ENCODE data around the gene CDK17.
"Not testable (repeated sequence)": the region's sequence is repeated elsewhere in the genome, so short reads cannot be mapped to it uniquely, and the experiment has no call there.

The CDK17 gene

GRCh38 chr12:96399919-96400630 is at the start of gene CDK17:
Gene CDK17, minus strand, starts transcription at chr12:96400439. Its CDS starts 65,603 bp downstream, at chr12:96334836.
- peak; percentile 86 for DNase-seq

GRCh38 chr12:96448300-96448699 is 48.1 kb upstream of the CDK17 start:
- DNase-seq = no peak

GRCh38 chr12:96447256-96447655 is 47.0 kb upstream of the CDK17 start:
- DNase-seq = no peak

- no peak for DNase-seq
These were observed 45.7 kb upstream of the CDK17 start for GRCh38 chr12:96445691-96446583.

- DNase-seq = no peak
These were observed 44.2 kb upstream of the CDK17 start for GRCh38 chr12:96444399-96444798.

GRCh38 chr12:96442906-96443305 is 42.7 kb upstream of the CDK17 start:
- DNase-seq = no peak

GRCh38 chr12:96441816-96442215 is 41.6 kb upstream of the CDK17 start:
- no peak for DNase-seq

GRCh38 chr12:96438330-96438729 is 38.1 kb upstream of the CDK17 start:
- no peak for DNase-seq

- no peak for DNase-seq
These were observed 36.9 kb upstream of the CDK17 start for GRCh38 chr12:96437171-96437445.

GRCh38 chr12:96436366-96437170 is 36.3 kb upstream of the CDK17 start:
- DNase-seq = no peak

- DNase-seq = no peak
These were observed 33.9 kb upstream of the CDK17 start for GRCh38 chr12:96434107-96434506.

GRCh38 chr12:96432496-96433321 is 32.5 kb upstream of the CDK17 start:
- not testable (repeated sequence) for DNase-seq

GRCh38 chr12:96431067-96431466 is 30.8 kb upstream of the CDK17 start:
- no peak for DNase-seq

- no peak for DNase-seq
These were observed 27.1 kb upstream of the CDK17 start for GRCh38 chr12:96427269-96427729.

GRCh38 chr12:96425951-96426350 is 25.7 kb upstream of the CDK17 start:
- no peak for DNase-seq

- DNase-seq = no peak
These were observed 25.1 kb upstream of the CDK17 start for GRCh38 chr12:96425321-96425720.

GRCh38 chr12:96424601-96425000 is 24.4 kb upstream of the CDK17 start:
- no peak for DNase-seq

- DNase-seq = no peak
These were observed 22.0 kb upstream of the CDK17 start for GRCh38 chr12:96422192-96422591.

- no peak for DNase-seq
These were observed 20.8 kb upstream of the CDK17 start for GRCh38 chr12:96421014-96421413.

- DNase-seq = no peak
These were observed 20.1 kb upstream of the CDK17 start for GRCh38 chr12:96420277-96420835.

- no peak for DNase-seq
These were observed 19.5 kb upstream of the CDK17 start for GRCh38 chr12:96419576-96420276.
